HG02623 (cell line): ENCODE results near the gene ATXN2.
"Not testable (repeated sequence)": the region's sequence is repeated elsewhere in the genome, so short reads cannot be mapped to it uniquely, and the experiment has no call there.

Source experiments
- ATAC-seq: cut with Tn5 transposase; IDR thresholded peaks from one replicate; pipeline ENCODE4 v1.9.1; 2021; ENCODE audit warnings: moderate library complexity; ENCODE audit not compliant: unreplicated experiment

The ATXN2 gene

DNA sequence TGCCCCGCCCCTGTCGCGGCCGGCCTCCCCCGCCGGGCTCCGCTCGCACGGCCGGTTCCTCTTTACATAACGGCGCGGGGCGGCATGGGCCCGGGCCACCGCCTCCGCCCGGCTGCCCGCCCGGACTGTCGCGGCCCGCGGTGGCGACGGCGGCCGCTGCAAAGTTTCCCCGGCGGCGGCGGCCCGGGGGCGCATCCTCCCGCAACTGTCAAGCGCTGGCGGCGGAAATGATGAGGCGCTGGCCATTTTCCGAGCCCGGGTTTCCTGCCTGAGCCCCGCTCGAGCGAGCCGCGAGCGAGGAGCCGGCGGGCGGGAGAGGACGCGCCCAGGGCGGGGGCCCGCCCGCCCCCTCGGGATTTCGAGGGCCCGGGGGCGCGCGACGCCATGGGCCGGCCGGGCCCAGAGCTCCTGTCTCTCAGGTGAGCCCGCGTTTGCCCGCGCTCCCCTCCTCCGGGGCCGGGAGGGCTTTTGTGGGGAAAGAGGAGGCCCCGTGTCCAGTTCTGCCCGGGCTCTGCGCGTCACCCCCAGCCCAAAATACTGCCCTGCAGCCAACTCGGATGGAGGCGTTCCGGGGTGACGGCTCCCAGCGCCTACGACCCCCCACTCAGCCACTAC is 193.1 kb downstream of the ATXN2 start, which contains the start of gene SH2B3:
Gene SH2B3 (plus strand): TSS at position 65 of the 615 bp plus-strand sequence. CDS start 12,223 bp downstream, outside the sequence.
- peak; percentile 8 for ATAC-seq

DNA sequence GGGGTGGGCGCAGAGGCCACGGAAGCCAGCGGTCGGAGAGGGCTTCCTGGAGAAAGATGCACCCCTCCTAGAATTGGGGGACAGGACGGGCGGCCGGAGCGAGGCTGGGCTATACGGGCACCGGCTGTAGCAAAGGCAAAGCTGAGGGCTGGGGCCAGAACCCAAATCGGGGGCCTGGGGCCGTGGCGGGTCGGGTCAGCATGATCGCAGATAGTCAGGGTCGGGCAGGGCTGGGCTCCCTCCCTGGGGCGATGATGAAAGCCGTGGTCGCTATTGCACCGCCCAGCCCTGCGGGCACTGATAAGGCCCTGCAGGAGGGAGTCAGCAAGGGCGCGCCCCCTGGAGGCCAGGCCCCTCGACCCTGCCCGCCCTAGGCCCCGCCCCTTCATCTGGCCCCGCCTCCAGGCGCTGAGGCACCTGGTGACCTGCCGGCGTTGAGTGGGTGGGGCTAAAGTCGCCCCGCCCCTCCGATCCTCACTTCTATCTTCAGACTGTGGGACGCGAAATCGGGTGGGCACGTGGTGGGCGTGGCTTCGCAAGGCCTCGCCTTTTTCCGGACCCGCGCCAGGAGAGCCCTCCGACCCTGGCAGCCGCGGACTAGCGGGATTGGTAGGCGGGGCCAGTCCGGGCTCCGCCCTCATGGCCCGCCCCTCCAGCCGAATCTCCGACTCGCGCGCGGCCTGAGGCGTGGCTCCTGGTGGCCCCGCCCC is 193.8 kb downstream of the ATXN2 start:
- ATAC-seq: peak; percentile 56

DNA sequence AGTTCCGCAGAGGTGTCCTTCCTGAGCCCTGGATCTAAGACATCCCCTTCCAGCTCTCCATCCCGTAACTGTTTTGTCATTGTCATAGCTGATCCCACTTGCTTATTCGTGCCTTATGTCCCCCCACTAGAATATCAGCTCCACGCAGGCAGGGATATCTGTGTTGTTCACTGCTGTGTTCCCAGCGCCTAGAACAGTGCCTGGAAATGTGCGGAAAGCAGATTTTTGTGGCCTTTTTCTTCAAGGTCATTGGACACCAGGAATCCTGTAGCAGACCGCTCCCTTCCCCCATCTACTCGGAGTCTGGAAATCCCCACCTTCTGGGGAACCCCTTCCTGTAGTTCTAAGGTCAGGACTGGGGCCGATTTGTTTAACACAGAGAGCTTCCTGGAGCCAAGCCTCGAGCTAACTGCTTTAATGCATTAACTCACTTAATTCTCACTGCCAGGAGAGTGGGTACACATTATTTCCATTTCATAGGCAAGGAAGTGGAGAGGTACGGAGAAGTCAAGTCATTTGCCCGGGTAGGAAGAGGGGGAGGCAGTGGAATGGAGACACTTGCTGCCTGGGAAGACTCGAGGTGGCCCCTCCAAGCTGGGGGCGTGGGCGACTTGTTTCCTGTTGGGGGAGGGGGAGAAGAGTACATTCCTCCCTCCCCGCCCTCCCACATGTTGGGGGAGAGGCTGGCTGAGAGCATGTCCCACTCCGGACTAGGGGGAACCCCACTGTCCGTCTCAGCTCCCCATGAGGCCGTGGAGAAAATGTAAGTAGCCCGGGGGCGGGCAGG is 194.6 kb downstream of the ATXN2 start:
- ATAC-seq: no peak

DNA sequence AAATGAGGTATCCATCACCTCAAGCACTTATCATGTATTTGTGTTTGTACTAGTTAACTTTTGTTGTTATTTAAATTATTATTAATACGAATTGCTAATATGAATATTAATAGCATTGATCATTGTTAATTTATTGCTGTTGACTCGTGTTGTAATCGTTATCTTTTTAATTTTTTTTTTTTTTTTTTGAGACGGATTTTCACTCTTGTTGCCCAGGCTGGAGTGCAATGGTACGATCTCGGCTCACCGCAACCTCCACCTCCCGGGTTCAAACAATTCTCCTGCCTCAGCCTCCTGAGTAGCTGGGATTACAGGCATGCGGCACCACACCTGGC is 196.7 kb downstream of the ATXN2 start:
- not testable (repeated sequence) for ATAC-seq
